Gastrocnemius medialis (tissue), 4 donors: Measurements from ENCODE around the gene ANKS1B. TPM values are rescaled to one million over a fixed set of nuclear protein-coding genes. Genes with fewer than 3 reads are reported as not detected.

ENCODE experiments used
- ATAC-seq, 2 donors: fragments of 150-250 bp; one replicate each; pipeline ENCODE4 v1.9.1; 2016
- DNase-seq, 2 donors: peaks; one replicate each; pipeline ENCODE4 v3.0.0-alpha.2; 2019
- H3K27ac ChIP-seq, 4 donors: fragments of 200-600 bp; sonication (generic); 1 replicate in 1 of 4; 2 replicates in 3 of 4; pipeline ENCODE4 v1.5.1; 2016 to 2018; ENCODE audit warnings: mild to moderate bottlenecking in 2 of 4, moderate library complexity in 1 of 4
- H3K27me3 ChIP-seq, 3 donors: fragments of 200-600 bp; sonication (generic) in 2 of 3; 1 replicate in 1 of 3; 2 replicates in 2 of 3; pipeline versions ENCODE4 v1.5.1 to v1.6.0; 2016 to 2019; ENCODE audit warnings: mild to moderate bottlenecking in 1 of 3, moderate library complexity in 1 of 3
- H3K36me3 ChIP-seq, 2 donors: fragments of 200-600 bp; sonication (generic) in 1 of 2; one replicate each; pipeline ENCODE4 v1.5.1; 2017 to 2018
- H3K4me1 ChIP-seq, 2 donors: fragments of 200-600 bp; sonication (generic) in 1 of 2; one replicate each; pipeline ENCODE4 v1.5.1; 2016 to 2017; ENCODE audit warnings: mild to moderate bottlenecking in 2 of 2
- H3K4me3 ChIP-seq, 4 donors: fragments of 200-600 bp; sonication (generic) in 3 of 4; 1 replicate in 1 of 4; 2 replicates in 3 of 4; pipeline ENCODE4 v1.5.1; 2016 to 2019; ENCODE audit warnings: mild to moderate bottlenecking in 2 of 4
- H3K9me3 ChIP-seq, 3 donors: fragments of 200-600 bp; sonication (generic) in 2 of 3; 1 replicate in 1 of 3; 2 replicates in 2 of 3; pipeline ENCODE4 v1.5.1; 2016 to 2019
- CTCF ChIP-seq, 5 experiments: fragments of 450-650 bp in 3 of 5; fragments of 200-600 bp in 2 of 5; sonication (generic) in 2 of 5; IDR thresholded peaks in 4 of 5; conservative IDR thresholded peaks in 1 of 5; 1 replicate in 4 of 5; 2 replicates in 1 of 5; pipeline ENCODE4 v1.5.1; 2016 to 2019; ENCODE audit warnings: antibody characterized with exemption in 5 of 5, mild to moderate bottlenecking in 3 of 5, moderate library complexity in 3 of 5
- POLR2A ChIP-seq, 2 donors: fragments of 450-650 bp; IDR thresholded peaks; one replicate each; pipeline ENCODE4 v1.6.1; 2017; ENCODE audit warnings: antibody characterized with exemption in 2 of 2, mild to moderate bottlenecking in 2 of 2, moderate library complexity in 2 of 2
- in situ Hi-C, 4 donors: fragments of 200-750 bp; cut with MboI; loops; one replicate each; pipeline versions ENCODE4 v1.15.0 to v1.8.0; 2017; ENCODE audit warnings: low sequenced_read_pairs in 4 of 4
- intact Hi-C: fragments of 100-400 bp; cut with DNase I; formaldehyde crosslinking; loops from one replicate; pipeline ENCODE4 v1.15.1; 2023; ENCODE audit warnings: low total_unique reads
- total RNA-seq, 4 donors: library from RNA; depleted of rRNA; stranded (reverse); fragments of >200 nt; gene quantifications; one replicate each; pipeline versions ENCODE4 v1.1.0 to v1.2.3, GENCODE V29; 2016

ANKS1B gene
- total RNA-seq, 4 donors from 2014 or later: 3.9 to 14.5 (median 5.7) TPM

- DNase-seq (no peak), ATAC-seq (no peak)
- H3K9me3 ChIP-seq: no peaks in the 10 kb centered on the region
- H3K4me1 ChIP-seq: no peaks in the 10 kb centered on the region
- intact Hi-C loops: loop anchor here (5.0 kb wide), 1 partner anchor 617 kb away; no protein-coding TSS in a partner anchor
- TF ChIP-seq CTCF (IDR thresholded peaks at IDR 0.05 in 4 of 5, conservative IDR thresholded peaks at IDR 0.05 in 1 of 5) (no peak), POLR2A (IDR thresholded peaks at IDR 0.05) (no peak)
- no peaks in the 10 kb centered on the region for H3K27me3 ChIP-seq
- no peak overlapping the region for H3K27ac ChIP-seq
- H3K4me3 ChIP-seq: no peak overlapping the region
- no peaks in the 10 kb centered on the region for H3K36me3 ChIP-seq
- in situ Hi-C loops: loop anchor here in 1 of 4 donors (25.0 kb wide), 1 partner anchor 622 kb away; no protein-coding TSS in a partner anchor
Observed at GRCh38 chr12:99658671-99659349, 325.9 kb downstream of the ANKS1B start.

GRCh38 chr12:99649551-99649950, 335.2 kb downstream of the ANKS1B start:
- TF ChIP-seq CTCF (IDR thresholded peaks at IDR 0.05 in 4 of 5, conservative IDR thresholded peaks at IDR 0.05 in 1 of 5) (no peak), POLR2A (IDR thresholded peaks at IDR 0.05) (no peak)
- Histone ChIP-seq H3K9me3 (no peaks in the 10 kb centered on the region), H3K27me3 (no peaks in the 10 kb centered on the region), H3K27ac (no peak overlapping the region), H3K4me3 (no peak overlapping the region), H3K4me1 (no peaks in the 10 kb centered on the region), H3K36me3 (no peaks in the 10 kb centered on the region)
- intact Hi-C loops (no loop called here), in situ Hi-C loops (no loop called here)
- no peak for DNase-seq
- ATAC-seq: no peak

DNA sequence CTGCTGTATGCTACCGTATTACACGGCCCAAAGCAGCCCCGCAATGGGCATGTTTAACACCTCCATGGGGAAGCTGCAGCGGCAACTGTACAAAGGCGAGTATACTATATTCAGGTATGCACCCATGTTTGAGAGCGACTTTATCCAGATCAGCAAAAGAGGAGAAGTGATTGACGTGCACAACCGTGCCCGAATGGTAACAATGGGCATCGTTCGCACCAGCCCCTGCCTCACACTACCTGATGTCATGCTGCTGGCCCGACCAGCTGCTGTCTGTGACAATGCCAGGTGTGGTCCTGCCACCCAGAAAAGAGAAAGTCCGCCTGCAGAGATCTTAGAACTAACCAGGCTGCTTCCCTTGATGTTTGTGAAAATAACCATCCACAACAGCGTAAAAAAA, 336.6 kb downstream of the ANKS1B start:
- TF ChIP-seq POLR2A (IDR thresholded peaks at IDR 0.05) (no peak), CTCF (IDR thresholded peaks at IDR 0.05 in 4 of 5, conservative IDR thresholded peaks at IDR 0.05 in 1 of 5) (no peak)
- intact Hi-C loops (no loop called here), in situ Hi-C loops (no loop called here)
- no peaks in the 10 kb centered on the region for H3K9me3 ChIP-seq
- DNase-seq (no peak), ATAC-seq (no peak)
- no peaks in the 10 kb centered on the region for H3K36me3 ChIP-seq
- no peak overlapping the region for H3K27ac ChIP-seq
- no peaks in the 10 kb centered on the region for H3K4me1 ChIP-seq
- no peaks in the 10 kb centered on the region for H3K27me3 ChIP-seq
- H3K4me3 ChIP-seq: no peak overlapping the region

DNA sequence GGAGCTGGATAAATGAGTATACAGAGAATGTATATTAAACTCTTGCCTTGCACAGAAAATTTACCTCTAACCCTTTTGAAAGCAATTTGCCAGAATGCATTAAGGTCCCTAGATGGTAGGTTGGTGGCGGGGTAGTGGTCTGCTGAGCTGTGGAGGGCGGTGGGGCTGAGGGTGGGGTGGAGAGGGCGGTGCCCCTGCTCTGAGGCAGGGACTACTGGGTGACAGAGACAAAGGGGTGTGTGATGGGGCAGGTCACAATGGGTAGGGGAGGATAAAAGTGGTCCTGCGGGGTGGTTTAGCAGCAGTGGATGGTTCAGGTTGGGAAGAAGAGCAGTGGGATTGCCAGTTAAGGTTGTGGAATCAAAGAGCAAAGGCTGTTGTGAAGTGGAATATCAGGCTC, 337.3 kb downstream of the ANKS1B start, which contains the start of gene GARIN6:
Gene GARIN6, plus strand, starts transcription at position 301 of the 400 bp plus-strand sequence. CDS start 422 bp downstream, outside the sequence.
- Histone ChIP-seq H3K27ac (no peak within 1 kb of the TSS), H3K27me3 (no peaks in the 10 kb centered on the region), H3K36me3 (no peaks in the 10 kb centered on the region), H3K9me3 (no peaks in the 10 kb centered on the region), H3K4me1 (no peaks in the 10 kb centered on the region), H3K4me3 (no peak within 1 kb of the TSS)
- TF ChIP-seq POLR2A (IDR thresholded peaks at IDR 0.05): no peak
- TF ChIP-seq CTCF (IDR thresholded peaks at IDR 0.05 in 4 of 5, conservative IDR thresholded peaks at IDR 0.05 in 1 of 5): no peak
- no peak for ATAC-seq
- in situ Hi-C loops (no loop called here), intact Hi-C loops (no loop called here)
- DNase-seq: no peak
